ENCODE data around the gene RNU5B-1. TPM values are rescaled to one million over a fixed set of nuclear protein-coding genes. Genes with fewer than 3 reads are reported as not detected.

Gene RNU5B-1
- polyA plus RNA-seq, 1 donor from 2014 or later: not detected

- H3K9me2 ChIP-seq (ENCODE audit: insufficient read depth, low read length): no peaks in the 10 kb centered on the region
- no peaks in the 10 kb centered on the region for H3K27me3 ChIP-seq (ENCODE audit: insufficient read depth, low read depth, low read length)
- H4K20me1 ChIP-seq (ENCODE audit: insufficient read depth): no peaks in the 10 kb centered on the region
- H3K4me2 ChIP-seq (ENCODE audit: low read length): no peak overlapping the region
- H3K9me3 ChIP-seq (ENCODE audit: low read length): no peaks in the 10 kb centered on the region
- H3F3A ChIP-seq (ENCODE audit: insufficient read depth, low read length, poor library complexity, severe bottlenecking): no peaks in the 10 kb centered on the region
- H3K27ac ChIP-seq (ENCODE audit: low read length): no peak overlapping the region
- H3K9ac ChIP-seq (ENCODE audit: low read length): no peak overlapping the region
- H3K79me2 ChIP-seq (replicated peaks; ENCODE audit: insufficient read depth, low read length): peaks cover 6% of the 10 kb centered on the region
- no peaks in the 10 kb centered on the region for H3K36me3 ChIP-seq (ENCODE audit: insufficient read depth, low read length)
- TF ChIP-seq TAF1 (IDR thresholded peaks at IDR 0.05; ENCODE audit: low read depth) (no peak), SMC3 (conservative IDR thresholded peaks at IDR 0.05; ENCODE audit: poor library complexity) (no peak), RAD21 (conservative IDR thresholded peaks at IDR 0.05) (no peak), EZH2 (IDR thresholded peaks at IDR 0.05; ENCODE audit: borderline replicate concordance, insufficient read depth, low read length, poor library complexity, severe bottlenecking) (no peak), POLR2AphosphoS5 (IDR thresholded peaks at IDR 0.05) (no peak), EP300 (conservative IDR thresholded peaks at IDR 0.05; ENCODE audit: poor library complexity, severe bottlenecking) (no peak)
- TF ChIP-seq, protein P1, sequence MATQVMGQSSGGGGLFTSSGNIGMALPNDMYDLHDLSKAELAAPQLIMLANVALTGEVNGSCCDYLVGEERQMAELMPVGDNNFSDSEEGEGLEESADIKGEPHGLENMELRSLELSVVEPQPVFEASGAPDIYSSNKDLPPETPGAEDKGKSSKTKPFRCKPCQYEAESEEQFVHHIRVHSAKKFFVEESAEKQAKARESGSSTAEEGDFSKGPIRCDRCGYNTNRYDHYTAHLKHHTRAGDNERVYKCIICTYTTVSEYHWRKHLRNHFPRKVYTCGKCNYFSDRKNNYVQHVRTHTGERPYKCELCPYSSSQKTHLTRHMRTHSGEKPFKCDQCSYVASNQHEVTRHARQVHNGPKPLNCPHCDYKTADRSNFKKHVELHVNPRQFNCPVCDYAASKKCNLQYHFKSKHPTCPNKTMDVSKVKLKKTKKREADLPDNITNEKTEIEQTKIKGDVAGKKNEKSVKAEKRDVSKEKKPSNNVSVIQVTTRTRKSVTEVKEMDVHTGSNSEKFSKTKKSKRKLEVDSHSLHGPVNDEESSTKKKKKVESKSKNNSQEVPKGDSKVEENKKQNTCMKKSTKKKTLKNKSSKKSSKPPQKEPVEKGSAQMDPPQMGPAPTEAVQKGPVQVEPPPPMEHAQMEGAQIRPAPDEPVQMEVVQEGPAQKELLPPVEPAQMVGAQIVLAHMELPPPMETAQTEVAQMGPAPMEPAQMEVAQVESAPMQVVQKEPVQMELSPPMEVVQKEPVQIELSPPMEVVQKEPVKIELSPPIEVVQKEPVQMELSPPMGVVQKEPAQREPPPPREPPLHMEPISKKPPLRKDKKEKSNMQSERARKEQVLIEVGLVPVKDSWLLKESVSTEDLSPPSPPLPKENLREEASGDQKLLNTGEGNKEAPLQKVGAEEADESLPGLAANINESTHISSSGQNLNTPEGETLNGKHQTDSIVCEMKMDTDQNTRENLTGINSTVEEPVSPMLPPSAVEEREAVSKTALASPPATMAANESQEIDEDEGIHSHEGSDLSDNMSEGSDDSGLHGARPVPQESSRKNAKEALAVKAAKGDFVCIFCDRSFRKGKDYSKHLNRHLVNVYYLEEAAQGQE (IDR thresholded peaks at IDR 0.05; ENCODE audit: borderline replicate concordance): no peak
- TF ChIP-seq, protein P2, sequence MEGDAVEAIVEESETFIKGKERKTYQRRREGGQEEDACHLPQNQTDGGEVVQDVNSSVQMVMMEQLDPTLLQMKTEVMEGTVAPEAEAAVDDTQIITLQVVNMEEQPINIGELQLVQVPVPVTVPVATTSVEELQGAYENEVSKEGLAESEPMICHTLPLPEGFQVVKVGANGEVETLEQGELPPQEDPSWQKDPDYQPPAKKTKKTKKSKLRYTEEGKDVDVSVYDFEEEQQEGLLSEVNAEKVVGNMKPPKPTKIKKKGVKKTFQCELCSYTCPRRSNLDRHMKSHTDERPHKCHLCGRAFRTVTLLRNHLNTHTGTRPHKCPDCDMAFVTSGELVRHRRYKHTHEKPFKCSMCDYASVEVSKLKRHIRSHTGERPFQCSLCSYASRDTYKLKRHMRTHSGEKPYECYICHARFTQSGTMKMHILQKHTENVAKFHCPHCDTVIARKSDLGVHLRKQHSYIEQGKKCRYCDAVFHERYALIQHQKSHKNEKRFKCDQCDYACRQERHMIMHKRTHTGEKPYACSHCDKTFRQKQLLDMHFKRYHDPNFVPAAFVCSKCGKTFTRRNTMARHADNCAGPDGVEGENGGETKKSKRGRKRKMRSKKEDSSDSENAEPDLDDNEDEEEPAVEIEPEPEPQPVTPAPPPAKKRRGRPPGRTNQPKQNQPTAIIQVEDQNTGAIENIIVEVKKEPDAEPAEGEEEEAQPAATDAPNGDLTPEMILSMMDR (IDR thresholded peaks at IDR 0.05; ENCODE audit: poor library complexity, severe bottlenecking): no peak
- no peak overlapping the region for H3K4me3 ChIP-seq (ENCODE audit: low read length)
- no peak overlapping the region for H2AFZ ChIP-seq (ENCODE audit: low read depth, low read length)
Measured at GRCh38 chr15:65290228-65290627, 14.2 kb upstream of the RNU5B-1 start.

DNA sequence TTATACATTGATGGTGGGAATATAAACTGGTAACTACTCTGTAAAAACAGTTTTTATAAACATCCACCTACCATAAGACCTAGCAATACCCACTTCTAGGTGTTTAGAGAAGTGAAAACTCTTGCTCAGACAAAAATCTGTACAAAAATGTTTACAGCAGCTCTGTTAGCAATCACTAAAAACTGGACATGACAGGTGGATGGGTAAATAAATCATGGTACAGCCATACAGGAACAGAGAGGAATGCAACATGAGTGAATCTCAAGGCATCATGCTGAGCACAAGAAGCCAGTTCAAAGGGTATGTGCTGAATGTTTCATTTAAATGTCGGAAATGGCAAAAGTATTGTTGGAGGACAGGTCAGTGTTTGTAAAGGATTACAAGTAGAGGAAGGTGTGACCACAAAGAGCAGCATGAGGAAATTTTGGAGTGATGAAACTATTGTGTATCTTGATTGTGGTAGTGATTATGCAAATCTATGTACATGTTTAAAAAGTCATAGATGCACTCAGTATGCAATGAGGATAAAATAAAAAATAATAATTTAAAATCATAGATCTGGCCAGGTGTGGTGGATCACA is 11.4 kb upstream of the RNU5B-1 start:
- Histone ChIP-seq H3K4me3 (ENCODE audit: low read length) (no peak overlapping the region), H2AFZ (ENCODE audit: low read depth, low read length) (no peak overlapping the region), H3F3A (ENCODE audit: insufficient read depth, low read length, poor library complexity, severe bottlenecking) (no peaks in the 10 kb centered on the region), H3K79me2 (replicated peaks; ENCODE audit: insufficient read depth, low read length) (no peaks in the 10 kb centered on the region), H3K9me2 (ENCODE audit: insufficient read depth, low read length) (no peaks in the 10 kb centered on the region), H3K27me3 (ENCODE audit: insufficient read depth, low read depth, low read length) (no peaks in the 10 kb centered on the region), H3K27ac (ENCODE audit: low read length) (no peak overlapping the region), H3K4me2 (ENCODE audit: low read length) (no peak overlapping the region), H4K20me1 (ENCODE audit: insufficient read depth) (no peaks in the 10 kb centered on the region), H3K9ac (ENCODE audit: low read length) (no peak overlapping the region), H3K9me3 (ENCODE audit: low read length) (no peaks in the 10 kb centered on the region), H3K36me3 (ENCODE audit: insufficient read depth, low read length) (no peaks in the 10 kb centered on the region)
- TF ChIP-seq TAF1 (IDR thresholded peaks at IDR 0.05; ENCODE audit: low read depth) (no peak), MXI1 (conservative IDR thresholded peaks at IDR 0.05; ENCODE audit: poor library complexity, severe bottlenecking) (no peak), EZH2 (IDR thresholded peaks at IDR 0.05; ENCODE audit: borderline replicate concordance, insufficient read depth, low read length, poor library complexity, severe bottlenecking) (no peak), POLR2AphosphoS5 (IDR thresholded peaks at IDR 0.05) (no peak), EP300 (conservative IDR thresholded peaks at IDR 0.05; ENCODE audit: poor library complexity, severe bottlenecking) (no peak), SMC3 (conservative IDR thresholded peaks at IDR 0.05; ENCODE audit: poor library complexity) (no peak)
- TF ChIP-seq, protein P1 (IDR thresholded peaks at IDR 0.05; ENCODE audit: borderline replicate concordance): no peak
